22Rv1 (cell line): ENCODE measurements around the gene TRMT11.
A peak's percentile ranks its signal among the peaks of the same experiment; 100 is the strongest.

Experiments used
- H3K27ac ChIP-seq: fragments of 450-650 bp; 2 replicates; pipeline ENCODE4 v1.5.1; 2017
- CTCF ChIP-seq: fragments of 450-650 bp; IDR thresholded peaks from 2 replicates; pipeline ENCODE4 v1.5.1; 2017; ENCODE audit warnings: mild to moderate bottlenecking
- ZFX ChIP-seq: fragments of 450-650 bp; IDR thresholded peaks from 2 replicates; pipeline ENCODE4 v1.6.1; 2017; ENCODE audit warnings: antibody characterized with exemption, borderline replicate concordance

Gene TRMT11

GRCh38 chr6:125951323-125951722 lies 35.0 kb upstream of the TRMT11 start:
- H3K27ac ChIP-seq, result no peak overlapping the region
- no peak for TF ChIP-seq ZFX
- TF ChIP-seq CTCF, result no peak

- no peak overlapping the region for H3K27ac ChIP-seq
- no peak for TF ChIP-seq ZFX
- no peak for TF ChIP-seq CTCF
Measured at GRCh38 chr6:125952764-125953501, 33.4 kb upstream of the TRMT11 start.

GRCh38 chr6:125953502-125953875 lies 32.9 kb upstream of the TRMT11 start:
- TF ChIP-seq CTCF, result peak; percentile 32
- no peak for TF ChIP-seq ZFX
- H3K27ac ChIP-seq, result no peak overlapping the region

- TF ChIP-seq ZFX, result no peak
- no peak for TF ChIP-seq CTCF
- H3K27ac ChIP-seq, result no peak overlapping the region
Measured at GRCh38 chr6:125954735-125955339, 31.5 kb upstream of the TRMT11 start.

GRCh38 chr6:125955973-125956372 lies 30.4 kb upstream of the TRMT11 start:
- TF ChIP-seq ZFX (no peak), CTCF (no peak)
- peak overlapping the region; percentile 67 for H3K27ac ChIP-seq

GRCh38 chr6:125956506-125957390 lies 29.6 kb upstream of the TRMT11 start, which contains the start of gene HINT3:
Gene HINT3, plus strand, starts transcription at chr6:125956770. Its CDS starts 208 bp downstream, at chr6:125956978.
- TF ChIP-seq ZFX (no peak), CTCF (peak; percentile 98)
- peak within 1 kb of the TSS; percentile 67 for H3K27ac ChIP-seq

- TF ChIP-seq ZFX, result no peak
- TF ChIP-seq CTCF, result no peak
- peak overlapping the region; percentile 67 for H3K27ac ChIP-seq
Measured at GRCh38 chr6:125957391-125957693, 29.0 kb upstream of the TRMT11 start.
